Left lobe of liver (tissue), 2 donors: Measurements from ENCODE around the gene JCHAIN. TPM values are rescaled to one million over a fixed set of nuclear protein-coding genes. Genes with fewer than 3 reads are reported as not detected.
"Not testable (repeated sequence)": the region's sequence is repeated elsewhere in the genome, so short reads cannot be mapped to it uniquely, and the experiment has no call there.

ENCODE experiments used
- ATAC-seq: fragments of 200-7000 bp; cut with Tn5 transposase; one replicate; pipeline ENCODE4 v1.9.1; 2020; ENCODE audit warnings: mild to moderate bottlenecking, moderate library complexity
- DNase-seq: peaks from one replicate; pipeline ENCODE4 v3.0.0-alpha.2; 2020; ENCODE audit warnings: low spot score
- total RNA-seq: library from RNA; stranded (reverse); gene quantifications from one replicate; pipeline ENCODE4 v1.2.1, GENCODE V29; 2021
- donor health status: DM: no; HTN: no; CAD: no; lungs with moderate emphysema.
- donor health status: DM: no; HTN: yes; CAD: no.

The JCHAIN gene
- total RNA-seq, 1 donor from 2014 or later = 8.0 TPM

- ATAC-seq = peak; percentile 92
- DNase-seq = no peak
These were observed 14.3 kb downstream of the JCHAIN start for GRCh38 chr4:70651864-70652506.

GRCh38 chr4:70650741-70651140, 15.6 kb downstream of the JCHAIN start:
- DNase-seq = not testable (repeated sequence)

GRCh38 chr4:70640192-70640591, 26.1 kb downstream of the JCHAIN start:
- no peak for DNase-seq
- no peak for ATAC-seq

More at GRCh38 chr4:70650741-70651140, 15.6 kb downstream of the JCHAIN start:
- not testable (repeated sequence) for ATAC-seq

- ATAC-seq = peak; percentile 88
- no peak for DNase-seq
These were observed 28.9 kb downstream of the JCHAIN start for GRCh38 chr4:70637239-70637913.

GRCh38 chr4:70634482-70634881, 31.8 kb downstream of the JCHAIN start:
- DNase-seq = no peak
- ATAC-seq = peak; percentile 78

- no peak for DNase-seq
- no peak for ATAC-seq
These were observed 34.3 kb downstream of the JCHAIN start for GRCh38 chr4:70632028-70632427.

GRCh38 chr4:70630162-70630561, 36.1 kb downstream of the JCHAIN start:
- no peak for ATAC-seq
- no peak for DNase-seq

- ATAC-seq (no peak), DNase-seq (no peak)
These were observed 36.7 kb downstream of the JCHAIN start for GRCh38 chr4:70629469-70630090.

- DNase-seq (no peak), ATAC-seq (no peak)
These were observed 37.9 kb downstream of the JCHAIN start, which contains the start of gene ENAM for GRCh38 chr4:70628444-70628843. Gene ENAM, plus strand, starts transcription at chr4:70628744. Its CDS starts 757 bp downstream, at chr4:70629501.

GRCh38 chr4:70627620-70628019, 38.7 kb downstream of the JCHAIN start:
- ATAC-seq = no peak
- DNase-seq = no peak

- ATAC-seq (no peak), DNase-seq (no peak)
These were observed 42.0 kb downstream of the JCHAIN start for GRCh38 chr4:70624226-70624793.

GRCh38 chr4:70623323-70623722, 43.0 kb downstream of the JCHAIN start:
- no peak for ATAC-seq
- DNase-seq = no peak

GRCh38 chr4:70619778-70620177, 46.5 kb downstream of the JCHAIN start:
- ATAC-seq = no peak
- DNase-seq = no peak

- ATAC-seq = no peak
- DNase-seq = no peak
These were observed 47.0 kb downstream of the JCHAIN start for GRCh38 chr4:70619288-70619687.

- DNase-seq (no peak), ATAC-seq (peak; percentile 52)
These were observed 52.1 kb downstream of the JCHAIN start for GRCh38 chr4:70614184-70614555.

- DNase-seq = no peak
- peak; percentile 44 for ATAC-seq
These were observed 52.8 kb downstream of the JCHAIN start for GRCh38 chr4:70613306-70614183.

- DNase-seq (no peak), ATAC-seq (no peak)
These were observed 58.0 kb downstream of the JCHAIN start for GRCh38 chr4:70608324-70608723.

- DNase-seq (no peak), ATAC-seq (no peak)
These were observed 58.9 kb downstream of the JCHAIN start for GRCh38 chr4:70607334-70607853.

- DNase-seq (no peak), ATAC-seq (no peak)
These were observed 59.8 kb downstream of the JCHAIN start for GRCh38 chr4:70606459-70606858.
